T-helper 2 cell treated with Interferon-gamma antibody and Interleukin-4, amounts not matched to agents 100 ng/mL and 5 ng/mL, for 36 hours (primary cell): Measurements from ENCODE around the gene CLMN. TPM values are rescaled to one million over a fixed set of nuclear protein-coding genes. Genes with fewer than 3 reads are reported as not detected.

Source experiments
- intact Hi-C: fragments of 100-400 bp; cut with micrococcal nuclease; formaldehyde crosslinking; loops from one replicate; pipeline ENCODE4 v1.15.1; 2023
- total RNA-seq: library from RNA; stranded (reverse); gene quantifications from 2 replicates; pipeline ENCODE4 v1.2.3, GENCODE V29; 2022

CLMN gene
- total RNA-seq, 1 donor from 2014 or later, result 1.5 TPM

DNA sequence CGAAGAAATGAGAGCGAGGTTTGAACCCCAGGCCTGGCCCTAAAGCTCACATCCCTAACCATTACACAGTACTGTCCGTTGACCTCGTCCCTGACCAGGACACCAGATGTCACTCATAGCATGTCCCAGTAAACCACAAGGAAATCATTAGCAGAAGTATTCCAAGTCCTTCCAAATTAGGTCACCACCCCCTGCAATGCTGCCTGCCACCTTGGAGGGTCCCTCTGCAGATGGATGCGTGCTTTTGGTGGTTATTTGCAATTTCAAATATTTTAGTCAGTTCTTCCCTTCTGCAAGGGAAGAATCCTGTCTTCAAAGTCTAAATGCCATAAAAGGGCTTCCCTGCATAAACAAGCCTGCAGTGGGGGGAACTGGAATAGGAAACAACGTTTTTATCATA lies 71.3 kb downstream of the CLMN start:
- intact Hi-C loops, result no loop called here

DNA sequence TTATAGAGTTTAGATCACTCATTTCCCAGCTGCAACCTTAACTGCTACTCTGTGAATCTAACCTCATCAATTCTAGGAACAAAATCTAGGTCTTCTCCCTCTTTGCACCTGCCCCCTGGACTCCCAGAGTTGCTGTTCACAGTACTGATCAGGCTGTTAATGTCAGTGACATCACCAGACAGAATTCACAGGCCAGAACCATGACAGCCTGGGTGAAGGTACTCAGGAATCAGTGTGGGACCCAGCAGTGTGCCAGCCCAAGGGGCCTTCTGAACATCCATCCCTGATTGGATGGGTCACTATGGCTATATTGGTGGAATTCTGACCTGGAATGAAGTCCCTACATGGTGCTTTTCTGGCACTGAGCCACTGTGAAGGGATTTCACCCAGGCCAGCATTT lies 72.8 kb downstream of the CLMN start:
- intact Hi-C loops, result no loop called here

DNA sequence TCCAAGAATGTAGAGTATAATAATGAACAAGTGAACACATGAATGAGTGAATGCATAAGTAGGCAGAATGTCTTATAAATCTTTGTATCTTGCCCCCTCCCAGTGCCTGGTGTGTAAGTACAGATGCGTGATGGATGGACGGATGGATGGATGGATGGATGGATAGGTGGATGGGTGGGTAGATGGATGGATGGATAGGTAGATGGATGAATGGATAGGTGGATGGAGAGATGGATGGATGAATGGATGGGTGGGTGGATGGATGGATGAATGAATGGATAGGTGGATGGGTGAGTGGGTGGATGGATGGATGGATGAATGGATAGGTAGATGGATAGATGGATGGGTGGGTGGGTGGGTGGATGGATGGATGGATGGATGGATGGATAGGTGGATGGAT lies 74.4 kb downstream of the CLMN start:
- intact Hi-C loops, result no loop called here

- intact Hi-C loops, result no loop called here
These were observed 75.1 kb downstream of the CLMN start for GRCh38 chr14:95244587-95244986.

GRCh38 chr14:95242870-95243269 lies 76.8 kb downstream of the CLMN start:
- intact Hi-C loops, result no loop called here

GRCh38 chr14:95240859-95241813 lies 78.6 kb downstream of the CLMN start:
- intact Hi-C loops, result no loop called here

- intact Hi-C loops, result no loop called here
These were observed 81.0 kb downstream of the CLMN start for GRCh38 chr14:95238487-95239298.

- intact Hi-C loops, result no loop called here
These were observed 81.8 kb downstream of the CLMN start for GRCh38 chr14:95237958-95238340.

GRCh38 chr14:95237121-95237957 lies 82.4 kb downstream of the CLMN start:
- intact Hi-C loops, result no loop called here

DNA sequence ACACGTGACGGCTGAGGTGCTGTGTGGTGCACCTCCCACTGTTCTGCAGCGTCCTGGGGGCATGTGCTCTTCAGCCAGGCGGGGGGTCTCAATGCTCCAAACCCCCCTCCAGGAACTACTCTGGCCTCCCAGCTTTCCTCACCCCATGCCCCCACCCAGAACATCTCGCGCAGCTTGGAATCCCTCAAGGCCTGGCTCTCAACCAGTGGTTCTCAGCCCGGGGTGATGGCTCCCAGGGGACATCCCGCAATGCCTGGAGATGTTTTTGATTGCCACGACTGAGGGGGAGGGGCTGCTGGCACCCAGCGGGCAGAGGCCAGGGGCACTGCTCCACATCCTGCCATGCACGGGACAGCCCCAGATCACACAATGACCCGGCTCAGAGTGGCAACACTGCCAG lies 83.5 kb downstream of the CLMN start:
- intact Hi-C loops, result no loop called here

DNA sequence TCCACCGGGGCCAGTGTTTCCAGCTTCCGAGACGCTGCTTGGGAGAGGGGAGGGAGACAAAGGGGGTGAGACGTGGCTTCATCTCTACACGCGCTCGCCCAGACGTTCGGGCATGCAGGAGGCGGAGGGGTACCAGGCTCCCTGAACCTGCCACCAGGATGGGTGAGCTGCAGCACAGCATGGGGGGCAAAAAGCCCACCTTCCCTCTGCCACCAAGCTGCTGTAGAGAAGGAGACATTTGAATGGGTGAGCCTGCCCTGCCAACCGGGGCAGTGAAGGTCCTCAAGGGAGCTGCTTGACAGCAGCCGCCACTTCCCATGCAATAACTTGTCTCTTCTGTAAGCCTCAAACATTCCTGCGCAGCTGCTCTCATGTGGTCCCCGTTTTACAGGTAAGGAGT lies 83.9 kb downstream of the CLMN start:
- intact Hi-C loops, result no loop called here

- intact Hi-C loops, result no loop called here
These were observed 84.4 kb downstream of the CLMN start for GRCh38 chr14:95235351-95235750.

DNA sequence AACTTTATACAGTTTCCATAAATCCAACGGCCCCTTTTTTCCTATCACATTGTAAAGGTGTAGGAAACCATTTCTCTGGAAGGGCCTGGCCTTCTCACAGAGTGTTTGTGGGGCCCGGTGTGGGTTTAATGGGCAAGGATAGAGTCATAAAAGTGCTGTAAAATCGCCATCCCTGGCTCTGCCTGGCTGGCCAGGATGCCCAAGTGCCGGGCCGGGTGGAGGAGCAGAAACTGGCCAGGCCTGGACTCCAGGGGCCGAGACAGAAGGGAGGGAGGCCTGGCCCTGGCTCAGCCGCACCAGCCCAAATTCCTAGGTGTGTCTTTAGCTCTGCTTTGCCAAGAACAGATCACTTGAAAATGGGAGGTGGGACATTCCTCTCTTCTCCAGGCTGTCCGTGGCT lies 85.3 kb downstream of the CLMN start:
- intact Hi-C loops, result no loop called here

GRCh38 chr14:95233702-95234241 lies 85.9 kb downstream of the CLMN start:
- intact Hi-C loops, result no loop called here

DNA sequence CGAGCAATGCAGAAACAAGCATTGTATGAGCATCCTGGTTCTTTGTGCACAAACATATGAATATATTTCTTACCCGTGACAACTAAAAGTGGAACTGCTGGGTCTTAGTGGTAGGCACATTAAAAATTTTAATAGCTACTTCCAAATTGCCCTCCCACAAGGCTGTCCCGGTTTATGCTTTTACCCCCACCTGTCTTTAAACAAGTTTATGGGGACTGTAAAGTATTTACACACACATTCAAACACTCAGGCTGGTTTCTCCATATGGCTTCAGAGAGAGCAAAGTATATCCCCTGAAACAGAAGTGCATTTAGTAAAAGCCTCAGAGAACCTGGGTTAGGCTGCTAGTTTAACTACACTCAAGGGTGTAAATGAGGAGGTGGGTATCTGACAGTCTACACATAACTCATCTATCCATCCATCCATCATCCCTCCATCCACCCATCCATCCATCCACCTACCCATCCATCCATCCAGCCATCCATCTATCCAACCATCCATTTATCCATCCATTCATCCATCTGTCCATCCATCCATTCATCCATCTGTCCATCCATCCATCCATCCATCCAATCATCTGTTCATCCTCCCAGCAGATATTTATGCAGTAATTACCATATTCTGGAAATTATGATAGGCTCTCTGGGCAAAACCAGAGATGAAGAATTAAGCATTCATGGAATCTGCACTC lies 86.7 kb downstream of the CLMN start:
- intact Hi-C loops, result no loop called here

DNA sequence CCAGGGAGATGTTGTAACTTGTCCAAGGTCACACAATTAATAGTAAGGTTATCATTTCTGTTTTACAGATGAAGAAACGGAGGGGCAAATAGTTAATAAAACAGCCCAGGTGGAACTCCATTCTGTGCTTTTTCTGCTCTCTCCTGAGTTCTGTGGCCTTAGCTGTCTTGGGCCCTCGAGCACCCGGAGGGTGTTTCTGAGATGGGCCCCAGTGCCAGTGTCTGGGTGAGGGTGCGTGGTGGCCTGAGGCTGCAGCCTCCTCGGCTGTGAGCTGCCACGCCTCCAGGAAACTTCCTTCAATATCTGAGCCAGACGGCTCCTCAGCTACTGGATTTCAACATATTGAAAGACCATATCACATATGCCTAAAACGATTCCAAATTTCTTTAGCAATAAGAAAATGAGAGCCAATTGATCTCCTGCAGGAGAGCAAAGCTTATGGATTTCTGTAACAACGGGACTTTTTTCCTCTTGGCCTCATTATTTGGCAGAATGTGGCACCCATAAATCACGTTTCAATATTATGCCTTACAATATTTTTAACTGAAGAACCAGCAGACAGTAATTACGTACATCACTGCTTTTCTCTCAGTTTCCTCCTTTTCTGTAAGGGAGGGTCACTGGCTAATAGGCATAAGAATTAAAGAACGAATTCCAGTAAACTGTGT lies 87.6 kb downstream of the CLMN start:
- intact Hi-C loops, result no loop called here

GRCh38 chr14:95229749-95230148 lies 90.0 kb downstream of the CLMN start:
- intact Hi-C loops, result no loop called here

DNA sequence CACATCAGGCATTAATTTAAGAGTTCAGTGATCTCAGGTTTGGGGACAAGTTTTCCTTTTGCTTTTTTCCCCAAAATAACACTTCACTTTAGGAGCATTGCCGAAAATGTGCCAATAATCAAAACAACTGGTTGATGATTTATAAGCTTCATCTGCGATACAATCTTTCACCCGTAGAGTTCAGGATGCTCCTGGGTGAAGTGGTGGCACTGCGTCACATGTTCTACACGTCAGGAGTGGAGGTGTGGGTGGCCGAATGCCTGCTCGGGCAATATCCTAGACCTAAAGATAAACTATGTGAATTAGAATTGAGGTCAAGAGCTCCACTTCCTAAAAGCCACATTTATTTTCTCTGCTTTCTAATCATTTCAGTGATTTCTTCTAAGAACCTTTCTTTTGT lies 91.5 kb downstream of the CLMN start:
- intact Hi-C loops, result no loop called here

DNA sequence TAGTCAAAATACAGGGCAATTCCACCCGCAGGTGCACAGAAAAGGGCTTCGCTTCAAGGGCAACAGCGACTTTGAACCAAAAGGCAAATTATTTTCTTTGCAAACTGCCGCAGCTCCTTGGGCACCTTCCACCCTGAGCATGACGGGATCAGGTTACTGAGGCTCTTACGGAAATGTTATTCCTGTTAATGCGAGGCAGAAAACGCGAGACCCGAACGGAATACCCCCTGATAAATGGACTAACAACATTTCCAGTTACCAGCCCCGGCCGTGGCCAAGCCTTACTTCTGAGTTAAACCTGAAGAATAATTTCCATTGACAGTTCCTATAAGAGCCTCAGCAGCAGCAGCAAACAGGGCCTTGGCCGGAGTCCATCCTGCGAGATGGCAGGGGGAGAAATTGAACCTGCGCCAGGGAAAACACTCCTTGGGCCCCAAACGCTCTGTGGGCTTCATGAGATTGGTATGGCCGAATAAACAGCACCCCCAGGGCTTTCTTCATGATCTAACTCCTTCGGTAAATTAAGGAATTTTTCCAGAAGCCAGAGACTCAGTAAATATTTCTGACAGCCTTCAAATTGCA lies 92.3 kb downstream of the CLMN start:
- intact Hi-C loops, result no loop called here

- intact Hi-C loops, result no loop called here
These were observed 92.9 kb downstream of the CLMN start for GRCh38 chr14:95226801-95227200.
